ENCODE measurements around the gene IFT172. TPM values are rescaled to one million over a fixed set of nuclear protein-coding genes. Genes with fewer than 3 reads are reported as not detected.

Gene IFT172
- total RNA-seq: 14.7 and 19.4 TPM in 2 replicates

GRCh38 chr2:27489498-27490397 lies at the start of gene IFT172:
Gene IFT172, minus strand, starts transcription at chr2:27489743. Its CDS starts 90 bp downstream, at chr2:27489653.

GRCh38 chr2:27496357-27497287 lies 7.1 kb upstream of the IFT172 start, which contains the start of gene GCKR:
Gene GCKR, plus strand, starts transcription at chr2:27496839. Its CDS starts 66 bp downstream, at chr2:27496905.

GRCh38 chr2:27494944-27495554 lies 5.5 kb upstream of the IFT172 start, which contains the start of gene FNDC4:
Gene FNDC4, minus strand, starts transcription at chr2:27495200. Its CDS starts 521 bp downstream, at chr2:27494679.

GRCh38 chr2:27441958-27442919 lies 47.3 kb downstream of the IFT172 start, which contains the start of gene KRTCAP3:
Gene KRTCAP3, plus strand, starts transcription at chr2:27442381. Its CDS starts 32 bp downstream, at chr2:27442413.

GRCh38 chr2:27428213-27428977 lies 61.1 kb downstream of the IFT172 start, which contains the start of gene NRBP1:
Gene NRBP1, plus strand, starts transcription at chr2:27428631. Its CDS starts 4,643 bp downstream, at chr2:27433274.

GRCh38 chr2:27409321-27410073 lies 80.0 kb downstream of the IFT172 start, which contains the start of gene PPM1G:
Gene PPM1G, minus strand, starts transcription at chr2:27409591. Its CDS starts 169 bp downstream, at chr2:27409422.

Other genes with a start within 250 kb of the IFT172 start
- gene SLC30A3, start 226.7 kb downstream of the IFT172 start, total RNA-seq: under 0.01 TPM in 1 of 2 replicates, not detected in the other
- not detected in 2 replicates for gene DNAJC5G, start 214.3 kb downstream of the IFT172 start, total RNA-seq
- gene TRIM54, start 207.3 kb downstream of the IFT172 start, total RNA-seq: not detected in 2 replicates
- gene UCN, start 181.3 kb downstream of the IFT172 start, total RNA-seq: 0.65 and 0.76 TPM in 2 replicates
- 79.0 and 79.9 TPM in 2 replicates for gene MPV17, start 166.6 kb downstream of the IFT172 start, total RNA-seq
- 44.4 and 49.5 TPM in 2 replicates for gene GTF3C2, start 133.0 kb downstream of the IFT172 start, total RNA-seq
- gene EIF2B4, start 119.4 kb downstream of the IFT172 start, total RNA-seq: 27.0 and 33.4 TPM in 2 replicates
- gene SNX17, start 119.1 kb downstream of the IFT172 start, total RNA-seq: 148 and 150 TPM in 2 replicates
- gene ZNF513, start 109.0 kb downstream of the IFT172 start, total RNA-seq: 6.7 and 12.9 TPM in 2 replicates
- gene PPM1G, start 80.2 kb downstream of the IFT172 start, total RNA-seq: 66.2 and 153 TPM in 2 replicates
- gene NRBP1, start 61.1 kb downstream of the IFT172 start, total RNA-seq: 81.2 and 88.4 TPM in 2 replicates
- 0.49 and 8.9 TPM in 2 replicates for gene KRTCAP3, start 47.4 kb downstream of the IFT172 start, total RNA-seq
- 18.6 and 35.9 TPM in 2 replicates for gene FNDC4, start 5.5 kb upstream of the IFT172 start, total RNA-seq
- gene GCKR, start 7.1 kb upstream of the IFT172 start, total RNA-seq: 1.1 TPM in 1 of 2 replicates, not detected in the other
- gene ZNF512, start 93.3 kb upstream of the IFT172 start, total RNA-seq: 13.0 and 20.8 TPM in 2 replicates
- gene CCDC121, start 139.3 kb upstream of the IFT172 start, total RNA-seq: 1.3 and 1.9 TPM in 2 replicates
- gene GPN1, start 139.3 kb upstream of the IFT172 start, total RNA-seq: 45.6 and 58.8 TPM in 2 replicates
- gene SUPT7L, start 173.9 kb upstream of the IFT172 start, total RNA-seq: 15.5 and 23.7 TPM in 2 replicates
- gene SLC4A1AP, start 174.1 kb upstream of the IFT172 start, total RNA-seq: 15.5 and 20.5 TPM in 2 replicates